IPS-15b (cell line): ENCODE data around the gene OCA2.

ENCODE experiments used
- H3K27me3 ChIP-seq: one replicate; pipeline ENCODE4 v1.6.1; 2013; ENCODE audit warnings: low read length; ENCODE audit not compliant: control insufficient read depth, insufficient read depth
- H3K36me3 ChIP-seq: one replicate; pipeline ENCODE4 v1.6.1; 2013; ENCODE audit warnings: low read length; ENCODE audit not compliant: control insufficient read depth, insufficient read depth
- H3K4me1 ChIP-seq: one replicate; pipeline ENCODE4 v1.6.1; 2013; ENCODE audit warnings: mild to moderate bottlenecking, low read length; ENCODE audit not compliant: control insufficient read depth, insufficient read depth
- H3K4me3 ChIP-seq: one replicate; pipeline ENCODE4 v1.5.1; 2013; ENCODE audit warnings: low read depth, low read length
- H3K9ac ChIP-seq: one replicate; pipeline ENCODE4 v1.6.1; 2013; ENCODE audit warnings: low read depth, mild to moderate bottlenecking, low read length
- H3K9me3 ChIP-seq: one replicate; pipeline ENCODE4 v1.6.1; 2013; ENCODE audit warnings: mild to moderate bottlenecking, low read length; ENCODE audit not compliant: control insufficient read depth, insufficient read depth

Gene OCA2

DNA sequence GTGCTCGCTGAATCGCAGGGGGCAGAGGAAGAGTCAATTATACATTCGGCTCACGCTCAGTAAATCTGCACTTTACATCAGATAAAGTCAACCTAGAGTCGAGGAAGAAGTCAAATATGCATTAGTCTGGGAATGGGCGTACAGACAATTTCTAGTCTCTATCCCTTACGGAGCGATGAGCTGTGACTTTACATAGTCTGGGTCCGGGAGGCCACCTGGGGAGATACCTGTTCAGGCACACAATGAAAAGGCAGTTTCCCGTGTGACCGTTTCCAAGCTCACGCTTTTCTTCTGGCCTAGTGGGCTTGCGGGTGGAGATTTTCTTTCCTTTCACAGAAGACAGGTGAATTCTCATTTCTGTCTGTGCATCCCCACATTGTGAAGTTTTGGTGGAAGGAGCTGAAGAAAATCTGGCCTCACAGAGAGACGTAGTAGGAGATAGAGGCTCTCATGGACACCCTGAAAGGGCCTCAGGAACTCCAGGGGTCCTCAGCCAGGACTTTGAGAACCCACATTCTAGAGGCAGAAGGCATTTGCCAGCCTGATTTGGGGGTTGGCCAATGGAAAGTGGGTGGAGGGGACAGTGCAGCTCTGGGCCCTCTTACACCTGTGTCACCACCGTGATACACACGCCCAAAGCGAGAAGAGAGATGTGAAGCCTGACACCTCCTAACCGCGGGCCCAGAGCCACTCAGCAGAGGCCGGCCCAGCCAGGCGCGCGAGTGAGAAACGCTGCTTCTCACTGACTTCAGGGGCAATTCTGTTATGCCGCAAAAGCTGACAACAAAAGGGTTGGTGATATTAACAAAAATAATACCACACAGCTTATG, 10.7 kb upstream of the OCA2 start:
- peak overlapping the region; percentile 16 for H3K9ac ChIP-seq
- peaks cover 27% of the 10 kb centered on the region for H3K27me3 ChIP-seq
- H3K4me1 ChIP-seq, result no peaks in the 10 kb centered on the region
- no peak overlapping the region for H3K4me3 ChIP-seq
- no peaks in the 10 kb centered on the region for H3K9me3 ChIP-seq
- H3K36me3 ChIP-seq, result peaks cover 35% of the 10 kb centered on the region

DNA sequence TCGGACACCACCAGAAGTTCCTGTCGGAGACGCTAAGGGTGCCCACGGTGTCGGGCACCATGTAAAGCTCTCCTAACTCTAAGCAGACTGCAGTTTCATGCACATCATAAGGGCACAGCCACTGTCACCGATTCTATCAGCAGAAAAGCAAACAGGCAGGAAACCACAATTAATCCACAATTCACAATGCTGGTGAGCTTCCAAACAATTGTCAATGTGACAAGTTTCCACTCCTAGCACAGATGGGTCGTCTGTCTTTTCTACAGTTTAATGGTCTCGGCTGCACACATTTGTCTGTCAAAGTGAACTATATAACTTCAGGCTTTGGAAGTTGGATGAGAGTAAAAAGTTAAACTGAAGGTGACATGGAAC, 8.8 kb upstream of the OCA2 start:
- Histone ChIP-seq H3K27me3 (peaks cover 37% of the 10 kb centered on the region), H3K9me3 (no peaks in the 10 kb centered on the region), H3K36me3 (peaks cover 20% of the 10 kb centered on the region), H3K4me3 (peak overlapping the region; percentile 74), H3K9ac (no peak overlapping the region), H3K4me1 (no peaks in the 10 kb centered on the region)

DNA sequence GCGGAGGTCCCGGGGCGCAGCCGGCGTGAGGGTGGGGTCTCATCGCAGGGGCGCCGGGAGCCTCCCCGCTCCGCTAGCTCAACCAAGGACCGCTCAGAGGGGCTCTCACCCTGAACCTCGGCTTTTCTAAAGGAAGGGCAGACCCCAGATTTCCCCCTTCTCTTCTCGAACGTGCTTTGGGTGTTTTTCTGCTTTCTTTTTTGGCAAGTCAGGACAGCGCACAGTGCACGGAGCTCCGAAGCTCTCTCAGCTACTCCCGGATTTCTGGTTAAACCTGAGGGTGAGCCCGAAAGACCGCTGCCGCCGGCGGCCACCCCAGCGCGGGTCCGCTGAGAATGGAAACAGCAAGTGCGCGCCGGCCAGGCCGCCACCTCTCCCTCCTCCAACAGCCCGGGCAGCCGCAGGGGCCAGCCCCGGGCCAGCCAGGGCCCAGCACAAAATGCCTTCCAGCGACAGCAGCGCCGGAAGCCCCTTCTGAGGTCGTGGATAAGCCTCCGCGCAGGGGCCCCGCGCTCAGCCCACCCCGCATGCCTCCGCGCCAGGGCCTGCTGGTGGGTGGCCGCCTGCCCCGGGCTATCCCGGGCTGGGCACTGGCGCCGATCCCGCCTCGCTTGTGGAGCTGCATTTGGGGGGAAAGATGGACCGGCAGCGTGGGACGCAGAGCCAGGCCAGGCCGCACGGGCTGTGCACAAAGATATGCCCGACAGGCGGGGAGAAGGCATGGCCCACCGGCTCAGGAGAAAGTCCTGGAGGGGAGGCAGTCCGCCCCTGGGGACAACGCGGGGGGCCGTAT, 8.2 kb upstream of the OCA2 start:
- Histone ChIP-seq H3K9me3 (no peaks in the 10 kb centered on the region), H3K4me3 (peak overlapping the region; percentile 74)

DNA sequence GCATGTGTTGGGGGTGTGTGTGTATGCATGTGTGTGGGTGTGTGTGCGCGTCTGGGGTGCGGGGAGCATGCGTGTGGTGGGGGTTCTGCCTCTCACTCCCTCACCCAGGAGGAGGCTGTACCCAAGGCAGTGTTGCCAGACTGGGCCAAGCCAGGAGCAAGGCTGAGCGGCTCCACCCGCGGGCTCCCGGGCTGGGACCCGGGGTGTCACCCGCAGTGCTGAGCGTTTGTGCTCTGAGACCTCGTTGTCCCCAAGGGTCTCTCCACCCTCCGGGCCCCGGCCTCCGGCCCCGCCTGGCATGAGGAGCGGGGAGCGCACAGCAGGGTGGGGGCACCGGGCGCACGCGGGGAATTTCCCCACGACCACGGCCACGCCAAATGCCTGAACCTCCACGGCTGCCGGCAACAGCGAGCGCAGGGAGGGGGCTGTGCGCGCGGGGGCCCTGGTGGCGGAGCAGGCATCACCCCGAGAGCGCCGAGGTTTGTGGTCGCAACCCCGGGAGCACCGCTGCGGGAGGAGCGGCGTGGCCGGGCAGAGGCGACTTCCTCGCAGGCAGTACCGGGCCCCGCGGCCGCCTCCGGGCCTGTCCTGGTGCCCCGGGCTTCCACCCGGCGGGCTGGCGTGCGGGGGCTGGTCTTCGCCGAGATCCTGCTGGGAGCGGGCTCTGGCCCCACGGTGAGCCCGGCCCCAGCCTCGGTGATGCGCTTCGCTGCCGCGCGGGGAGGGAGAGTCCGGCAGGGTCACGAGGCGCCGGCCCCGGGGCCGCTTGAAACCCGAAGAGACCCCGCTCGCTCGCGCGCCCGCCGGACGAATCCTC, 7.4 kb upstream of the OCA2 start:
- Histone ChIP-seq H3K27me3 (peaks cover 46% of the 10 kb centered on the region), H3K36me3 (peaks cover 7% of the 10 kb centered on the region), H3K4me1 (no peaks in the 10 kb centered on the region), H3K9ac (no peak overlapping the region), H3K4me3 (peak overlapping the region; percentile 74), H3K9me3 (no peaks in the 10 kb centered on the region)

More for the DNA sequence above, 8.2 kb upstream of the OCA2 start:
- Histone ChIP-seq H3K36me3 (peaks cover 14% of the 10 kb centered on the region), H3K4me1 (no peaks in the 10 kb centered on the region), H3K9ac (no peak overlapping the region), H3K27me3 (peaks cover 39% of the 10 kb centered on the region)

DNA sequence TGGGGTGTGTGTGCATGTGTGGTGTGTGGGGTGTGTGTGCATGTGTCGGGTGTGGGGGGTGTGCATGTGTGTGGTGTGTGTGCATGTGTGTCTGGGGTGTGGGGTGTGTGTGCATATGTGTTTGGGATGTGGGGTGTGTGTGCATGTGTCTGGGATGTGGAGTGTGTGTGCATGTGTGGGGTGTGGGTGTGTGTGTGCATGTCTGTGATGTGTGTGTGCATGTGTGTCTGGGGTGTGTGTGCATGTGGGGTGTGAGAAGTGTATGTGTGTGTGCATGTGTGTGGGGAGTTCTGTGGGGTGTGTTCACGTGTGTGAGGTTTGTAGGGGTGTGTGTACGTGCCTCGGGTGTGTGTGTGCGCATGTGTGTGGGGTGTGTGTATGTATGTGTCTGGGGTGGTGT, 6.7 kb upstream of the OCA2 start:
- H3K27me3 ChIP-seq, result peaks cover 53% of the 10 kb centered on the region
- H3K4me3 ChIP-seq, result no peak overlapping the region
- H3K9ac ChIP-seq, result no peak overlapping the region

DNA sequence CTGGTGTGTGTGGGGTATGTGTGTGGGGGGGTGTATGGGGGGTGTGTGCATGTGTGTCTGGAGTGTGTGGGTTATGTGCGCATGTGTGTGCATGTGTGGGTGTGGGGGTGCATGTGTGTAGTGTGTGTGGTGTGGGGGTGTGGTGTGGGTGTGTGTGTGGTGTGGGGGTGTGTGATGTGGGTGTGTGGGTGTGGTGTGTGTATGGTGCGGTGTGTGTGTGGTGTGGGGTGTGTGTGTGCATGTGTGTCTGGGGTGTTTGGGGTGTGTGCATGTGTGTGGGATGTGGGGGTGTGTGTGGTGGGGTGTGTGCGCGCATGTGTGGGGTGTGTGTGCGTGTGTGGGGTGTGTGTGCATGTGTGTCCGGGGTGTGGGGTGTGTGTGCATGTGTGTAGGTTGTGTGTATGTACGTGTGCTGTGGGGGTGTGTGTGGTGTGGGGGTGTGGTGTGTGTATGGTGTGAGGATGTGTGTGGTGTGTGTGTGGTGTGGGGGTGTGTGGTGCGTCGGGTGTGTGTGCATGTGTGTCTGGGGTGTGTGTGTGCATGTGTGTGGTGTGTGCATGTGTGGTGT, 6.2 kb upstream of the OCA2 start:
- Histone ChIP-seq H3K9me3 (no peaks in the 10 kb centered on the region), H3K27me3 (peaks cover 57% of the 10 kb centered on the region), H3K36me3 (no peaks in the 10 kb centered on the region), H3K4me3 (no peak overlapping the region), H3K4me1 (no peaks in the 10 kb centered on the region), H3K9ac (no peak overlapping the region)

More for the DNA sequence above, 6.7 kb upstream of the OCA2 start:
- H3K4me1 ChIP-seq, result no peaks in the 10 kb centered on the region
- H3K9me3 ChIP-seq, result no peaks in the 10 kb centered on the region
- peaks cover 2% of the 10 kb centered on the region for H3K36me3 ChIP-seq

DNA sequence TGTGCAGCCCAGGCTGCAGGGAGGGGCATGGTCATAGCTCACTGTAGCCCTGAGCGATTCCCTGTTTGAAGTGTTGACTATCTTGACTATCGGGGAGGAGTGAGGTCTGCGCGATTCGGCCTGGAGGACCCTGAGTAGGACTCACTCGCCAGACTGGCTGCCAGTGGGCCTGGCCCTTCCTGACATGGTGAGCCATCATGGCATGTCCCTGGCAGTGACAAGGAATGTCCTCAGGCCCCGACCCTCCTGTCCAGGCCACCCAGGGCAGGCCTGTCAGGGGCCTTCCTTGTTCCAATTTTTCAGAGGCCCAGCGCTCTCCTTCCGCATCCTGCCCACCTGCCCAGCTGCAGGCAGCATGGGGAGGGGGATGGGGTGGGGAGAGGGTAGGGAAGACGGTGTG, 5.2 kb upstream of the OCA2 start:
- H3K27me3 ChIP-seq, result peaks cover 67% of the 10 kb centered on the region
- no peaks in the 10 kb centered on the region for H3K9me3 ChIP-seq
- no peak overlapping the region for H3K9ac ChIP-seq
- no peaks in the 10 kb centered on the region for H3K4me1 ChIP-seq
- H3K36me3 ChIP-seq, result no peaks in the 10 kb centered on the region
- no peak overlapping the region for H3K4me3 ChIP-seq

DNA sequence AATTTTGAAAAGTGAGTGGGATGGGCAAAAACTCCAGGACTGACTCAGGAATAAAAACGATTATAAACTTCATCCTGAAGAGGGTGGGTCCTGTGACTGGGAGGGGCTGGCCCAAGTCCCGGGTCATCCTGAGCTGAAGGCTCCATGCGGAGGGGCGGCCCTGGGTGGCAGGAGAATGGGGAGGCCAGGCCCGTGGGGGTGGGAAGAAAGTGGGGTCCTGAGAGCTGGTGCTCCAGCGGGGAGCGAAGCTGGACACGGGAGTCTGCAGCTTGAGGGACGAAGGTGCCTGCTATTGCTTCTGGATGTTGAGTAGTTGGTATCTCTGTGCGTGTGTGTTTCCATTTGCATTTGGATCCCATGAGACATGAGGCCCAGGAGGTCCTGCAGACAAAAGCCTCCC, 4.7 kb upstream of the OCA2 start:
- no peak overlapping the region for H3K9ac ChIP-seq
- no peak overlapping the region for H3K4me3 ChIP-seq
- no peaks in the 10 kb centered on the region for H3K36me3 ChIP-seq
- peaks cover 70% of the 10 kb centered on the region for H3K27me3 ChIP-seq
- no peaks in the 10 kb centered on the region for H3K4me1 ChIP-seq
- H3K9me3 ChIP-seq, result no peaks in the 10 kb centered on the region

DNA sequence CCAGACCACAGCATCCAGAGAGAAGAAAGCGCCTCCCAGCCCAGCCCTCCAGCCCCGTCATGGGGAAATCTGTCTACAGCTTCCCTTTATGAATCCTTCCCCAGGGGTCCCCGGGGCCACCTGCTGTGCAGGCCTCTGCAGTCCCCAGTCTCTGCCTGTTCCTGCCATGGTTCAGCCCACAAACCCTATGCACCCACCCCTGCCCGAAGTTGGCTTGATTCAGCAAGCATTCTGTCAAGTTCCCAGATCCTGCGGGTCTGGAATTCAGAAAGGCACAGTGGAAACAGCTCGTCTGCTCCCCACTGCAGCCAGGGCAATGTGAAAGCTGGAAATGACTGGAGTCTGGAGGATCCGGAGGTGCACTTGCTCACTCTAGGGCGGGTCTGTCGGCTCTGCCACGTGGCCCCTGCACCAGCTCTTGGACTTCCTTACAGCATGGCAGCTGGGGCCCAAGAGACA, 2.9 kb upstream of the OCA2 start:
- H3K36me3 ChIP-seq, result no peaks in the 10 kb centered on the region
- no peaks in the 10 kb centered on the region for H3K9me3 ChIP-seq
- no peak overlapping the region for H3K9ac ChIP-seq
- no peak overlapping the region for H3K4me3 ChIP-seq
- H3K27me3 ChIP-seq, result peaks cover 76% of the 10 kb centered on the region
- H3K4me1 ChIP-seq, result peaks cover 2% of the 10 kb centered on the region

DNA sequence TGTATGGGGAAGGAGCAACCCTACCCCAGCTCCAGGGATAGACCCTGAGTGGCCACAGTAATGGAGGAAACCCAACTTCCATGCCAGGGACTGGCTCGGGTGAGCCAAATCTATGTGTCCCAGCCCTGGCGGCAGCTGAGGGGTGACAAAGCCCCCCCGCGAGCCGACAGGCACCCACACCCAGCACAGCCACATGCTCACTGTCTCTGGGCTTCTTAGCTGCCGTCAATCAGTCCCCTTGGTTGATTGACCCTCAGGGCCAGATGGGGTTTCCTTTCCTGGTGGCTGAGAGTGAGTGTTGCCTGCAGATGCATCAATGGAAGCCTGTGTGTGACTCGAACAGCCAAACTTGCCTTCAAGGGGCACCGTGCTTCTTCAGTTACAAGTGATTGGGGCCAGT, 2.1 kb upstream of the OCA2 start:
- Histone ChIP-seq H3K27me3 (peaks cover 76% of the 10 kb centered on the region), H3K4me3 (no peak overlapping the region), H3K9ac (no peak overlapping the region), H3K4me1 (peaks cover 2% of the 10 kb centered on the region), H3K36me3 (no peaks in the 10 kb centered on the region), H3K9me3 (no peaks in the 10 kb centered on the region)

DNA sequence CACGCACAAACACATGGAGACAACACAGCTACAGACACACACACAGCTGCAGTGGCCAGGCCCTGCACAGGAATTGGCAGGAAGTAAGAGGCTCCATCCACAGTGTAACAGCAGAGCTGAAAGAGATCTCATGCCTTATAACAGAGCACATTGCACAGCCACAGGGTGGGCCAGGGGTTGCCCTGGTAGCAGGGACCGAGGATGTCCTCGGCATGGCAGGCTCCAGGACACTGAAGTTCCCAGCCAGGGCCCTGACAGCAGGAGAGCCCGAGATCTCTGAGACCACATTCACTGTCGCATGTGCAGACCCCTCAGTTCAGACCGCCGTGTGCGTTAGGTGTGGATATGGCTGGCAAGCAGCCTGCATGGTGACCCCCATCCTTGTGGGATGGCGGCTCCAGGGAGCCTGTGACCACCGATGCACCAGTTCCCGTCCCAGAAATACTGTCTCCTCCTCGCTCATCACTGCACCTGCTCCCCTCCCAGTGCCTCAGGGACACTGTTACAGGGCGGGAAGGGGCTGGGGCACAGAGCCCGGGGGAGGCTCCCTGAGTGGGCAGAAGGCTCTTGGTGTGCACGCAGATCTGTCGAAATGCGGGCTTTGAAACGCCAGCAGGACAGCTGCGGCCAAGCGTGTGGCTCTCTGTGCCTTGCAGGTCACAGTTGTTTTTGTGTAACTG, 1.5 kb upstream of the OCA2 start:
- no peaks in the 10 kb centered on the region for H3K36me3 ChIP-seq
- no peak overlapping the region for H3K9ac ChIP-seq
- H3K27me3 ChIP-seq, result peaks cover 74% of the 10 kb centered on the region

More for the DNA sequence above, 1.5 kb upstream of the OCA2 start:
- H3K9me3 ChIP-seq, result no peaks in the 10 kb centered on the region
- H3K4me3 ChIP-seq, result no peak overlapping the region
- peaks cover 2% of the 10 kb centered on the region for H3K4me1 ChIP-seq
